ENCODE results near the gene GTPBP8.

- TF ChIP-seq CTCF (conservative IDR thresholded peaks at IDR 0.05 in 1 of 2, IDR thresholded peaks at IDR 0.05 in 1 of 2; ENCODE audit: extremely low read depth in 1 of 2, insufficient read depth in 1 of 2, low read depth in 1 of 2, low read length in 2 of 2), result peak; percentile 79 to 82
- TF ChIP-seq EZH2 (IDR thresholded peaks at IDR 0.05; ENCODE audit: borderline replicate concordance, low read length), result no peak
Measured at GRCh38 chr3:113051302-113051711, 60.5 kb downstream of the GTPBP8 start.
